Esophagus squamous epithelium (tissue), 5 donors: ENCODE results near the gene NDRG4. TPM values are rescaled to one million over a fixed set of nuclear protein-coding genes. Genes with fewer than 3 reads are reported as not detected.

Source experiments
- DNase-seq: peaks from one replicate; lab custom pipeline; 2025; lab: John Stamatoyannopoulos, UW
- H3K27ac ChIP-seq, 4 donors: fragments of 200-600 bp; sonication (generic); one replicate each; pipeline ENCODE4 v1.5.1; 2016 to 2019; ENCODE audit warnings: mild to moderate bottlenecking in 1 of 4
- H3K27me3 ChIP-seq, 4 donors: fragments of 200-600 bp; sonication (generic); 1 replicate in 3 of 4; 2 replicates in 1 of 4; pipeline versions ENCODE4 v1.5.1 to v1.6.0; 2017 to 2021; ENCODE audit warnings: antibody characterized with exemption in 1 of 4
- H3K36me3 ChIP-seq, 3 donors: fragments of 200-600 bp; sonication (generic); one replicate each; pipeline ENCODE4 v1.5.1; 2016 to 2019
- H3K4me1 ChIP-seq, 3 donors: fragments of 200-600 bp; sonication (generic); one replicate each; pipeline ENCODE4 v1.5.1; 2017 to 2019
- H3K4me3 ChIP-seq, 4 donors: fragments of 200-600 bp; sonication (generic); 1 replicate in 3 of 4; 2 replicates in 1 of 4; pipeline ENCODE4 v1.5.1; 2016 to 2019; ENCODE audit warnings: mild to moderate bottlenecking in 2 of 4, moderate library complexity in 1 of 4
- H3K9me3 ChIP-seq, 3 donors: fragments of 200-600 bp; sonication (generic); one replicate each; pipeline ENCODE4 v1.5.1; 2016 to 2019
- POLR2A ChIP-seq, 4 donors: fragments of 450-650 bp; IDR thresholded peaks; one replicate each; pipeline ENCODE4 v1.6.1; 2017; ENCODE audit warnings: antibody characterized with exemption in 4 of 4, mild to moderate bottlenecking in 4 of 4, moderate library complexity in 3 of 4
- WGBS, 2 donors: methylation state at CpG; one replicate each; pipeline ENCODE4 v1.1.5; 2018; 5-methylcytosine and 5-hydroxymethylcytosine counted together
- intact Hi-C: fragments of 100-400 bp; cut with DNase I; formaldehyde crosslinking; loops from one replicate; pipeline ENCODE4 v1.15.0; 2022
- total RNA-seq, 4 donors: library from RNA; depleted of rRNA; stranded (reverse); fragments of >200 nt; gene quantifications; one replicate each; pipeline ENCODE4 v1.1.0, GENCODE V29; 2016
- TF ChIP-seq, protein P1 (sequence below), 6 experiments: fragments of 450-650 bp in 4 of 6; fragments of 200-600 bp in 2 of 6; sonication (generic) in 2 of 6; IDR thresholded peaks; one replicate each; pipeline ENCODE4 v1.5.1; 2016 to 2019; ENCODE audit warnings: antibody characterized with exemption in 6 of 6, mild to moderate bottlenecking in 4 of 6, moderate library complexity in 4 of 6
- donor health status: DM: yes; HTN: yes; CAD: no.

NDRG4 gene
- total RNA-seq, 4 donors from 2014 or later: 19.9 to 62.1 (median 27.8) TPM

DNA sequence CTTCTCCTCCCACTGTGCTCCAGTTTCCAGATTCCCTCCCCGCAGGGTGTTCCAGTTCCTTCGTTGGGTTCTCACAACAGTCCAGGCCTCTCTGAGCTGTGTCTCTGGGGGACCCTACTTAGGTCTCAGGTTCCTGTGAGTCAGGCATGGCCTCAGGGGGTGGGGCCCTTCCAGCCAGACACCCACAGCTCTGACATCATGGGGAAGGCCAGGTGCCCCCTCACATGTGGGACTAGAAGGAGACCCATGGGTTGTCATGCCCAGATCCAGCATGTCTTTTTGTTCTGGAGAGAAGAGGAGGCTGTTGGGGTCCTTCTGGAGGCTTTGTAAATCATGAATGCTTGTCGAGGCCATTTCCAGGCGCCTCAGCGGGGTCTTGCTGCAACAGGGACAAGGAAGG lies 32.0 kb upstream of the NDRG4 start:
- Histone ChIP-seq H3K27me3 (peaks cover 0 to 60% (median 11%) of the 10 kb centered on the region in 4 donors), H3K4me1 (peaks cover 6 to 31% (median 15%) of the 10 kb centered on the region in 3 donors), H3K36me3 (no peaks in the 10 kb centered on the region), H3K27ac (no peak overlapping the region), H3K9me3 (no peaks in the 10 kb centered on the region), H3K4me3 (no peak overlapping the region)
- intact Hi-C loops: loop anchor here (5.0 kb wide), 1 partner anchor 131 kb away; no protein-coding TSS in a partner anchor
- no peak for DNase-seq
- WGBS, 2 donors: 80 to 88% methylated on average over 2 to 5 of the region's 5 CpGs
- TF ChIP-seq, protein P1, sequence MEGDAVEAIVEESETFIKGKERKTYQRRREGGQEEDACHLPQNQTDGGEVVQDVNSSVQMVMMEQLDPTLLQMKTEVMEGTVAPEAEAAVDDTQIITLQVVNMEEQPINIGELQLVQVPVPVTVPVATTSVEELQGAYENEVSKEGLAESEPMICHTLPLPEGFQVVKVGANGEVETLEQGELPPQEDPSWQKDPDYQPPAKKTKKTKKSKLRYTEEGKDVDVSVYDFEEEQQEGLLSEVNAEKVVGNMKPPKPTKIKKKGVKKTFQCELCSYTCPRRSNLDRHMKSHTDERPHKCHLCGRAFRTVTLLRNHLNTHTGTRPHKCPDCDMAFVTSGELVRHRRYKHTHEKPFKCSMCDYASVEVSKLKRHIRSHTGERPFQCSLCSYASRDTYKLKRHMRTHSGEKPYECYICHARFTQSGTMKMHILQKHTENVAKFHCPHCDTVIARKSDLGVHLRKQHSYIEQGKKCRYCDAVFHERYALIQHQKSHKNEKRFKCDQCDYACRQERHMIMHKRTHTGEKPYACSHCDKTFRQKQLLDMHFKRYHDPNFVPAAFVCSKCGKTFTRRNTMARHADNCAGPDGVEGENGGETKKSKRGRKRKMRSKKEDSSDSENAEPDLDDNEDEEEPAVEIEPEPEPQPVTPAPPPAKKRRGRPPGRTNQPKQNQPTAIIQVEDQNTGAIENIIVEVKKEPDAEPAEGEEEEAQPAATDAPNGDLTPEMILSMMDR (IDR thresholded peaks at IDR 0.05): no peak
- no peak for TF ChIP-seq POLR2A (IDR thresholded peaks at IDR 0.05)

DNA sequence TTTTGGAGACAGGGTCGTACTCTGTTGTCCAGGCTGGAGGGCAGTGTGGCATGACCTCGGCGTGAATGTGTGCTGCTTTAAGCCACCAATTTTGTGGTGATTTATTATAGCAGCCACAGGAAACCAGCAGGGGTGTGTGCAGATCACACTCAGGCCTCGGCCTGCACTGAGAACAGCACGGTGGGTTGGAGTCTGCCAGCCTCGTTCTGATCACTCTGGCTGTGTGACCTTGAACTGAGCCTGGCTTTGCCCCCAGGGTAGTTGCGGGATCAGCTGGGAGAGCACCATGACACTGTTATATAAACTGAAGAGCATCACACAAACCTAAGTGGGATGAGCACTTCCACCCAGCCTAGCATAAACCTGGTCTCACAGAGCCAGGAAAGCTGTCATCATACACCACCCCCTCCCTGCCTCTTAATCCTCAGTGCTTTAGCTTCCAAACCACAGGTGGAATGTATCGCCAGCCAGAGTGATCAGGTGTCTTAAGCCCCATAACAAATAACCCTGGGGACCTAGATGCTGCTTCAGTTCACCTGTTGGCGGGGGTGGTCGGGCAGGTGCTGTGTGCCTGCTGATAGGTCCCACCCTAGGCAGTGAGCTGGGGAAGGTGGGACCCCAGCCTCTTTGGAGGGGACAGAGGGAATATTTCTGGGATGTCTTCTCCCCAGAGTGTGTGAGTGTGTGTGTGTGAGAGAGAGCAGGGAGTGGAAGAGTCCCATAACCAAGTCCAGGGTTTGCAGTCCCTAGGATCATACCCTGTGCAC lies 28.6 kb upstream of the NDRG4 start:
- Histone ChIP-seq H3K27me3 (peaks cover 0 to 25% (median under 1%) of the 10 kb centered on the region in 4 donors), H3K4me3 (no peak overlapping the region), H3K27ac (no peak overlapping the region), H3K36me3 (no peaks in the 10 kb centered on the region), H3K4me1 (peaks cover 0 to 14% (median 0%) of the 10 kb centered on the region in 3 donors), H3K9me3 (no peaks in the 10 kb centered on the region)
- no peak for TF ChIP-seq POLR2A (IDR thresholded peaks at IDR 0.05)
- TF ChIP-seq, protein P1 (IDR thresholded peaks at IDR 0.05): no peak
- intact Hi-C loops: no loop called here
- DNase-seq: no peak
- WGBS, 2 donors: 26 to 60% methylated on average over 3 to 7 of the region's 10 CpGs

DNA sequence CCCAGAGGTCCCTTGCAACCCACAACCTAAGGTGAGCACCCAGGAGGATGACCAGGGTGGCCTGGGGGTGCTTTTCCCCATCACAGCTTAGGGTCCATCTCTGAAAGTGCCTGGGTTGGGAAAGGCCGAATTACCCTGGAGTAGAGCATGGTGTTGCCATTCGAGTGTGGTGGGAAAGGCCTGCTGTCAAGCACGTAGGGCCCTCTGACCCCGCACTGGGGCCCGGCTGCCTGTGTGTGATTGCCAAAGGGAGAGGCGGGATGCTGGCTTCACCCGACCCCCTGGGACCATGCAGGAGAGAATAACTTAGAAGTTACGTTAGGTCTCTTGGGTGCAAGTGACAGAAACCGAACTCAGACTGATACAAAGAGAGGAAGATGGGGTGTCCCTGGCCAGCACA lies 27.7 kb upstream of the NDRG4 start:
- Histone ChIP-seq H3K4me1 (peaks cover 0 to 14% (median 0%) of the 10 kb centered on the region in 3 donors), H3K36me3 (no peaks in the 10 kb centered on the region), H3K27ac (no peak overlapping the region), H3K4me3 (no peak overlapping the region), H3K9me3 (no peaks in the 10 kb centered on the region), H3K27me3 (peaks cover 0 to 16% (median 0%) of the 10 kb centered on the region in 4 donors)
- intact Hi-C loops: no loop called here
- no peak for TF ChIP-seq POLR2A (IDR thresholded peaks at IDR 0.05)
- TF ChIP-seq, protein P1 (IDR thresholded peaks at IDR 0.05): no peak
- DNase-seq: no peak
- 83 to 100% methylated on average over 2 of the region's 9 CpGs for WGBS, 2 donors

DNA sequence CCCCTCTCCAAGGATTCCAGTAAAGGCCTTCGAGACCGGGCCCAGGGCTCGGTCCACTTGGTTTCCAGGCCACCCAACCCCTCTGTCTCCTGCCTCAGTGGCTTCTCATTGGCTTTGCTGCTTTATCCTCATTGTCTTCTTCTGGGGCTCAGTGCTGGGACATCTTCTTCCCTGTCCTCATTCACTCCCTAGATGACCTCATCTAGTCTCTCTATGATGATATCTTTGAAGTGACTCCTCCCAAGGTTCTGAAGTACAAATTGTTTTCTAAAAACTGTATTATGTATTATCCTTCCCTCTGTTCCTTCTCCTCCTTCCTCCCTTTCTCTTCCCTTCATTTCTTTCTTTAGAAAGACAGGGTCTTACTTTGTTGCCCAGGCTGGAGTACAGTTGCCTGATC lies 27.1 kb upstream of the NDRG4 start:
- TF ChIP-seq POLR2A (IDR thresholded peaks at IDR 0.05): no peak
- TF ChIP-seq, protein P1 (IDR thresholded peaks at IDR 0.05): no peak
- H3K27ac ChIP-seq: no peak overlapping the region
- intact Hi-C loops: no loop called here

DNA sequence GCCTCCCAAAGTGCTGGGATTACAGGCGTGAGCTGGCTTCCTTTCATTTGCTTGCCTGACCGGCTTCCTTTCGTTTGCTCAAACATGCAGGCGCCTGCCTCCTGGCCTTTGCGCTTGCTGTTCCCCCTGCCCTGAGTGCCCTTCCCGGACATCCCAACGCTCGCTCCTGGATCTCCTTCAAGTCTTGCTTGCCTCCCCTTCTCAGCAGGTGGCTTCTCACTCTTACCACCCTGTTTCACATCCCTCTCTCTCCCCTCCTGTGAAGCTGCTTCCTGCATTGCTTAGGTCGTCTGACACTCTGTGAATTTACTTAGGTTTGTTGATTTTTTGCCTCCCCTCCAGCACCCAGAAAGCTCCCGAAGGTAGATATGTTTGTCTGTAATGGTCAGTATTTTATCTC lies 25.6 kb upstream of the NDRG4 start:
- no peak overlapping the region for H3K4me3 ChIP-seq
- intact Hi-C loops: no loop called here
- H3K9me3 ChIP-seq: no peaks in the 10 kb centered on the region
- DNase-seq: no peak
- TF ChIP-seq POLR2A (IDR thresholded peaks at IDR 0.05): no peak
- TF ChIP-seq, protein P1 (IDR thresholded peaks at IDR 0.05): no peak
- peak overlapping the region in 1 of 4 donors; percentile 14 for H3K27ac ChIP-seq
- no peaks in the 10 kb centered on the region for H3K27me3 ChIP-seq
- no peaks in the 10 kb centered on the region for H3K36me3 ChIP-seq
- H3K4me1 ChIP-seq: peaks cover 0 to 14% (median 0%) of the 10 kb centered on the region in 3 donors
- 49 to 64% methylated on average over 10 of the region's 10 CpGs for WGBS, 2 donors

More for the DNA sequence above, 27.1 kb upstream of the NDRG4 start:
- H3K9me3 ChIP-seq: no peaks in the 10 kb centered on the region
- peaks cover 0 to 14% (median 0%) of the 10 kb centered on the region in 3 donors for H3K4me1 ChIP-seq
- no peaks in the 10 kb centered on the region for H3K36me3 ChIP-seq
- H3K4me3 ChIP-seq: no peak overlapping the region
- 82 to 86% methylated on average over 3 of the region's 3 CpGs for WGBS, 2 donors
- no peak for DNase-seq
- peaks cover 0 to 11% (median 0%) of the 10 kb centered on the region in 4 donors for H3K27me3 ChIP-seq
